K562 (cell line): ENCODE data around the gene NT5C1B. TPM values are rescaled to one million over a fixed set of nuclear protein-coding genes. Genes with fewer than 3 reads are reported as not detected.
A peak's percentile ranks its signal among the peaks of the same experiment; 100 is the strongest.

Experiments used
- ATAC-seq: fragments of 200-7000 bp; cut with Tn5 transposase; 3 replicates; pipeline ENCODE4 v1.9.1; 2020; ENCODE audit warnings: moderate library complexity
- BruUV-seq: library from RNA; stranded (reverse); fragments of 400-500 nt; replicated peaks from 2 replicates; lab custom pipeline; 2021; lab: Mats Ljungman, UMichigan
- CTCF ChIA-PET: fragments of 300-600 bp; formaldehyde crosslinking; extraction: SDS; loops from one replicate; lab custom pipeline; 2021; ENCODE audit warnings: low intra/inter-chr PET ratio; lab: Yijun Ruan, JAX
- POLR2A ChIA-PET: fragments of 300-600, 350-650 bp; sonication (Branson Sonifier 250); formaldehyde crosslinking; extraction: SDS; loops from one replicate; lab custom pipeline; 2021; ENCODE audit warnings: antibody characterized with exemption, inconsistent platforms; lab: Yijun Ruan, JAX
- DNase-seq, 4 experiments: peaks; one replicate each; pipeline versions ENCODE4 v3.0.0 to v3.0.0-alpha.2; 2011 to 2018; ENCODE audit warnings: low spot score in 3 of 4, mixed read lengths in 3 of 4; ENCODE audit errors: extremely low read depth in 1 of 4
- FAIRE-seq: peaks from 2 replicates; lab custom pipeline; 2011; peaks lifted over from hg19 to GRCh38; lab: Jason Lieb, UNC
- H2AFZ ChIP-seq: 2 replicates; pipeline ENCODE4 v1.6.0; 2011; ENCODE audit warnings: low read depth, low read length, control low read depth, inconsistent platforms
- H3K27ac ChIP-seq: fragments of 200-600 bp; 3 replicates; pipeline ENCODE4 v1.8.0; 2011; ENCODE audit warnings: low read depth, mild to moderate bottlenecking, control low read depth, inconsistent platforms, low read length, moderate library complexity, mixed read lengths; ENCODE audit errors: extremely low read depth
- H3K27me3 ChIP-seq, 2 experiments: fragments of 300-600 bp in 1 of 2; 2 replicates in 1 of 2; 3 replicates in 1 of 2; pipeline versions ENCODE4 v1.6.0 to v1.8.0; 2011; ENCODE audit warnings: inconsistent platforms in 2 of 2, low read length in 2 of 2, mild to moderate bottlenecking in 1 of 2, mixed read lengths in 1 of 2, moderate library complexity in 1 of 2; ENCODE audit not compliant: control insufficient read depth in 2 of 2, insufficient read depth in 2 of 2
- H3K36me3 ChIP-seq: fragments of 300-600 bp; 3 replicates; pipeline ENCODE4 v1.8.0; 2011; ENCODE audit warnings: mild to moderate bottlenecking, low read length, inconsistent platforms; ENCODE audit not compliant: control insufficient read depth, insufficient read depth
- H3K4me1 ChIP-seq, 2 experiments: fragments of 200-600 bp in 1 of 2; replicated peaks in 1 of 2; 2 replicates in 1 of 2; 3 replicates in 1 of 2; pipeline versions ENCODE4 v1.5.1 to v1.8.0; 2011; ENCODE audit warnings: inconsistent platforms in 2 of 2, low read length in 2 of 2, mild to moderate bottlenecking in 1 of 2, mixed read lengths in 1 of 2, moderate library complexity in 1 of 2; ENCODE audit not compliant: control insufficient read depth in 2 of 2, insufficient read depth in 2 of 2
- H3K4me2 ChIP-seq: 2 replicates; pipeline ENCODE4 v1.6.1; 2011; ENCODE audit warnings: low read length, control low read depth, inconsistent platforms, mixed read lengths; ENCODE audit not compliant: insufficient read depth
- H3K4me3 ChIP-seq: fragments of 200-600 bp; sonication (generic), shearing (Covaris generic); 2 replicates; pipeline ENCODE4 v1.5.1; 2016; ENCODE audit warnings: control low read depth, inconsistent platforms
- H3K79me2 ChIP-seq: fragments of 200-600 bp; 3 replicates; pipeline ENCODE4 v1.8.0; 2011; ENCODE audit warnings: low read length, inconsistent platforms; ENCODE audit not compliant: control insufficient read depth, insufficient read depth
- H3K9ac ChIP-seq, 2 experiments: 2 replicates each; pipeline versions ENCODE4 v1.6.0 to v1.6.1; 2011; ENCODE audit warnings: low read depth in 2 of 2, low read length in 2 of 2, control low read depth in 1 of 2, inconsistent platforms in 1 of 2, mild to moderate bottlenecking in 1 of 2, mixed read lengths in 1 of 2; ENCODE audit not compliant: insufficient read depth in 1 of 2
- H3K9me1 ChIP-seq: one replicate; pipeline ENCODE4 v1.6.0; 2011; ENCODE audit warnings: inconsistent platforms, mild to moderate bottlenecking, low read length, moderate library complexity; ENCODE audit not compliant: control insufficient read depth, insufficient read depth
- H3K9me3 ChIP-seq: replicated peaks from 2 replicates; pipeline ENCODE4 v1.5.1; 2011; ENCODE audit warnings: low read depth, low read length, inconsistent platforms; ENCODE audit not compliant: control insufficient read depth, insufficient read depth
- H4K20me1 ChIP-seq: replicated peaks from 2 replicates; pipeline ENCODE4 v1.6.1; 2011; ENCODE audit warnings: low read length, inconsistent platforms, mixed read lengths; ENCODE audit not compliant: control insufficient read depth, insufficient read depth
- ARID1B ChIP-seq: fragments of 450-650 bp; IDR thresholded peaks from 2 replicates; pipeline ENCODE4 v1.6.1; 2016; ENCODE audit warnings: antibody characterized with exemption, mild to moderate bottlenecking, inconsistent platforms
- ATF7 ChIP-seq: fragments of 450-650 bp; IDR thresholded peaks from 2 replicates; pipeline ENCODE4 v1.7.1; 2014; ENCODE audit warnings: mild to moderate bottlenecking, moderate library complexity
- GATAD2A ChIP-seq: fragments of 450-650 bp; IDR thresholded peaks from 2 replicates; pipeline ENCODE4 v1.6.1; 2017
- ILF3 ChIP-seq: fragments of 450-650 bp; IDR thresholded peaks from 2 replicates; pipeline ENCODE4 v1.6.1; 2018; ENCODE audit warnings: antibody characterized with exemption, mild to moderate bottlenecking, moderate library complexity, borderline replicate concordance
- PHF21A ChIP-seq: fragments of 450-650 bp; IDR thresholded peaks from 2 replicates; pipeline ENCODE4 v1.6.1; 2017; ENCODE audit warnings: low read depth, borderline replicate concordance
- POLR2G ChIP-seq: fragments of 200-400 bp; formaldehyde crosslinking; IDR thresholded peaks from 2 replicates; pipeline ENCODE4 v1.6.1; 2017; ENCODE audit warnings: low read depth, mild to moderate bottlenecking, antibody characterized with exemption, low read length, moderate library complexity
- SIX5 ChIP-seq, 2 experiments: IDR thresholded peaks; 2 replicates each; pipeline ENCODE4 v1.6.1; 2011; ENCODE audit warnings: low read length in 2 of 2, borderline replicate concordance in 1 of 2, low read depth in 1 of 2, mild to moderate bottlenecking in 1 of 2, moderate library complexity in 1 of 2; ENCODE audit not compliant: insufficient read depth in 1 of 2
- SMC3 ChIP-seq: conservative IDR thresholded peaks from 2 replicates; pipeline ENCODE4 v1.6.1; 2011; ENCODE audit warnings: low read depth, low read length, improper control_type of control experiment; ENCODE audit not compliant: insufficient read depth
- THAP12 ChIP-seq: fragments of 250-450 bp; sonication (Bioruptor Pico); IDR thresholded peaks from 2 replicates; pipeline ENCODE4 v1.9.0; 2021; ENCODE audit warnings: mild to moderate bottlenecking, inconsistent platforms
- ZBTB12 ChIP-seq: fragments of 250-450 bp; sonication (Bioruptor Pico); IDR thresholded peaks from 2 replicates; pipeline ENCODE4 v1.4.0; 2020
- ZNF197 ChIP-seq: fragments of 200-800 bp; sonication (Bioruptor generic); IDR thresholded peaks from 2 replicates; pipeline ENCODE4 v1.6.1; 2016; ENCODE audit warnings: low read depth, missing genetic modification characterization, missing compliant biosample characterization
- ZNF224 ChIP-seq: sonication (generic); formaldehyde crosslinking; IDR thresholded peaks from 2 replicates; pipeline ENCODE4 v1.8.0; 2022; ENCODE audit warnings: mild to moderate bottlenecking, missing genetic modification reagents
- ZNF408 ChIP-seq: fragments of 250-450 bp; sonication (Bioruptor Pico); IDR thresholded peaks from 2 replicates; pipeline ENCODE4 v1.4.0; 2020; ENCODE audit warnings: low read depth, mild to moderate bottlenecking, moderate library complexity
- ZNF583 ChIP-seq: fragments of 250-450 bp; sonication (Bioruptor Pico); IDR thresholded peaks from 2 replicates; pipeline ENCODE4 v1.4.0; 2020
- WGBS: fragments of 100-300 bp; shearing (Covaris generic); methylation state at CpG from one replicate; pipeline ENCODE4 v1.1.6; 2016; ENCODE audit warnings: low coverage, mixed read lengths; ENCODE audit not compliant: insufficient coverage; ENCODE audit errors: missing lambda C conversion rate; 5-methylcytosine and 5-hydroxymethylcytosine counted together
- in situ Hi-C: fragments of 300-500 bp; cut with MboI; formaldehyde crosslinking; loops from 4 replicates; pipeline ENCODE4 v1.15.0; 2018; ENCODE audit warnings: inconsistent platforms, mixed read lengths
- intact Hi-C: fragments of 100-400 bp; cut with micrococcal nuclease; formaldehyde crosslinking; loops from 2 replicates; pipeline ENCODE4 v1.14.2; 2022
- polyA plus RNA-seq, 8 experiments: library from polyadenylated mRNA; depleted of rRNA in 4 of 8; stranded (reverse) in 5 of 8; unstranded in 3 of 8; fragments of >200 nt; fragmentation: Nextera tagmentation in 2 of 8; fragmentation: Illumina TruSeq in 1 of 8; extraction: Ambion mirVana in 2 of 8; extraction: Trizol in 1 of 8; gene quantifications; 2 replicates each; pipeline versions ENCODE4 v1.2.1 to v1.2.3, GENCODE V29; 2011 to 2014; ENCODE audit warnings: inconsistent platforms in 1 of 8, missing spikeins in 1 of 8
- total RNA-seq, 7 experiments: library from RNA; depleted of rRNA in 6 of 7; stranded (reverse); fragments of >200 nt in 6 of 7; fragmentation: Illumina TruSeq in 2 of 7; extraction: Trizol in 2 of 7; gene quantifications; 2 replicates each; pipeline versions ENCODE4 v1.2.1 to v1.2.3, GENCODE V29; 2011 to 2021; ENCODE audit warnings: low replicate concordance in 1 of 7

NT5C1B gene
- total and polyA plus RNA-seq, 9 of the 15 experiments (the other 6 are each of a cell fraction or from before 2014, with no cell fraction given) = 0.07 TPM; not detected in 8

GRCh38 chr2:18548621-18549020 lies 40.7 kb downstream of the NT5C1B start:
- no peak overlapping the region for H3K4me2 ChIP-seq
- no peak overlapping the region for H3K9ac ChIP-seq
- H2AFZ ChIP-seq = peak overlapping the region; percentile 48; the same call in 1 of the 2 replicates
- ChIA-PET CTCF (no interaction called here), POLR2A (interaction anchor here (1.1 to 1.8 kb wide), 2 partner anchors 11 to 13 kb away, joined by 3 to 7 read pairs; partner anchors contain the start of gene RDH14)
- intact Hi-C loops (no loop called here), in situ Hi-C loops (no loop called here)
- H3K4me1 ChIP-seq = peaks cover 0 to 22% of the 10 kb centered on the region in 2 experiments; a peak in 3 of 5 replicates
- no peak for DNase-seq
- ATAC-seq = no peak; the same call in 2 of the 3 replicates
- H3K9me1 ChIP-seq = no peaks in the 10 kb centered on the region
- no peaks in the 10 kb centered on the region for H3K36me3 ChIP-seq
- 43% methylated on average over 1 of the region's 1 CpG for WGBS
- FAIRE-seq = no peak
- no TSS peak for BruUV-seq
- no peak overlapping the region for H3K27ac ChIP-seq
- H3K9me3 ChIP-seq = no peaks in the 10 kb centered on the region
- TF ChIP-seq POLR2G (no peak), GATAD2A (no peak), ARID1B (no peak), SIX5 (IDR thresholded peaks at IDR 0.05; ENCODE audit: borderline replicate concordance in 1 of 2, insufficient read depth in 1 of 2, low read depth in 1 of 2, low read length in 2 of 2) (no peak), ZNF408 (CRISPR knock-in tag) (no peak), ZNF197 (no peak)
- TF ChIP-seq, all 486 proteins: peak for 0
- H3K4me3 ChIP-seq = no peak overlapping the region
- no peaks in the 10 kb centered on the region for H3K27me3 ChIP-seq
- no peaks in the 10 kb centered on the region for H4K20me1 ChIP-seq
- no peaks in the 10 kb centered on the region for H3K79me2 ChIP-seq

- Histone ChIP-seq H3K27ac (no peak overlapping the region), H3K4me1 (peaks cover 0 to 14% of the 10 kb centered on the region in 2 experiments; a peak in 3 of 5 replicates), H3K79me2 (no peaks in the 10 kb centered on the region), H3K9me1 (no peaks in the 10 kb centered on the region), H3K4me2 (no peak overlapping the region), H3K9ac (no peak overlapping the region), H3K4me3 (no peak overlapping the region), H3K36me3 (no peaks in the 10 kb centered on the region), H2AFZ (peak overlapping the region; percentile 8; the same call in 1 of the 2 replicates), H3K9me3 (no peaks in the 10 kb centered on the region), H4K20me1 (no peaks in the 10 kb centered on the region), H3K27me3 (no peaks in the 10 kb centered on the region)
- CTCF ChIA-PET = no interaction called here
- ATAC-seq (no peak), FAIRE-seq (no peak), DNase-seq (no peak)
- no TSS peak for BruUV-seq
- WGBS = 28% methylated on average over 2 of the region's 2 CpGs
- POLR2A ChIA-PET = no interaction called here
- intact Hi-C loops (no loop called here), in situ Hi-C loops (no loop called here)
- TF ChIP-seq ILF3 (no peak), ZNF224 (CRISPR knock-in tag) (no peak), ZNF583 (CRISPR knock-in tag) (no peak), PHF21A (no peak), SMC3 (no peak), ZBTB12 (no peak), ATF7 (no peak), THAP12 (no peak)
These were observed 42.8 kb downstream of the NT5C1B start for GRCh38 chr2:18546567-18546966.
